Stimulated activated CD4-positive, alpha-beta T cell treated with anti-CD3 and anti-CD28 coated beads, Interleukin-4, amount 100 ng/mL, for 48 hours (primary cell): ENCODE measurements around the gene DYNC2LI1.

Experiments
- DNase-seq, 2 donors: peaks; one replicate each; pipeline ENCODE4 v3.0.0-alpha.2; 2020; ENCODE audit warnings: low read depth in 2 of 2

DYNC2LI1 gene

GRCh38 chr2:43846140-43846793, 72.4 kb downstream of the DYNC2LI1 start:
- no peak for DNase-seq

GRCh38 chr2:43848214-43848613, 74.4 kb downstream of the DYNC2LI1 start:
- no peak for DNase-seq

DNA sequence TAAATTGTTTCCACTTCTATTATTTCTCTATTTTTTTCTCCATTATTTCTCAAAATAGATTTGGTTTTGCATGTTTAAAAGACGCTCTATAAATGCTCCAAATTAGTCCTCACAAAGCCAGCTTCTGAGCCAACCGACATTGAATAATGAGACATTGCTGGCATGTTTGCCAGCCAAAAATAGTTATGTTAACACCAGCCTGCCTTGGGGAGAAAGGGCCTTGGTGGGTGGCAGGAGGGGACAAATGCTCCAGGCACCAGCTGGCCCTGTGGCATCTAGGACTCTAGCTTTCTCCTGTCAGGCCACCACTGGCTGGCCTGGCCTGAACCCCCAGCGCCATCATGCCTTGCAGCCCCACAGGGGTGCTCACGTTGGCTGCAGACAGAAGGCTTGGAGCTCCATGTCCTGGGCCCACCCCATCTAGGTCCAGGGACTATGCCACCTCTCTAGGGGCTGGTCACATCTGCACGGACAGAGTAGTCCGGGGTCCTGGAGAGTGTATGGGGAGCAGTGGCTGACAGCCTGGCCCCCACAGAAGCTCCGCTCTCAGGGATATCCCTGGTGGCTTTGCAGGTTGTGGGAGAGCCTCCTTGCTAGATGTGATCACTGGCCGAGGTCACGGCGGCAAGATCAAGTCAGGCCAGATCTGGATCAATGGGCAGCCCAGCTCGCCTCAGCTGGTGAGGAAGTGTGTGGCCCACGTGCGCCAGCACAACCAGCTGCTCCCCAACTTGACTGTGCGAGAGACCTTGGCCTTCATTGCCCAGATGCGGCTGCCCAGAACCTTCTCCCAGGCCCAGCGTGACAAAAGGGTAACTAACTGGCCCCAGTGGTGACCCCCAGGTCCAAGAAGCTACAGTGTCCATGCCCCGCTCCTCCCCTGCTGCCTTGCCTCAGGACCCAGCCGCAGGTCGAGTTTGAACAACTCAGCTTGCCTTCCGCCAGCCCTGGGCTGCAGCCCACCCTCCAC, 77.5 kb downstream of the DYNC2LI1 start:
- DNase-seq: no peak

GRCh38 chr2:43852196-43852730, 78.4 kb downstream of the DYNC2LI1 start:
- no peak for DNase-seq

DNA sequence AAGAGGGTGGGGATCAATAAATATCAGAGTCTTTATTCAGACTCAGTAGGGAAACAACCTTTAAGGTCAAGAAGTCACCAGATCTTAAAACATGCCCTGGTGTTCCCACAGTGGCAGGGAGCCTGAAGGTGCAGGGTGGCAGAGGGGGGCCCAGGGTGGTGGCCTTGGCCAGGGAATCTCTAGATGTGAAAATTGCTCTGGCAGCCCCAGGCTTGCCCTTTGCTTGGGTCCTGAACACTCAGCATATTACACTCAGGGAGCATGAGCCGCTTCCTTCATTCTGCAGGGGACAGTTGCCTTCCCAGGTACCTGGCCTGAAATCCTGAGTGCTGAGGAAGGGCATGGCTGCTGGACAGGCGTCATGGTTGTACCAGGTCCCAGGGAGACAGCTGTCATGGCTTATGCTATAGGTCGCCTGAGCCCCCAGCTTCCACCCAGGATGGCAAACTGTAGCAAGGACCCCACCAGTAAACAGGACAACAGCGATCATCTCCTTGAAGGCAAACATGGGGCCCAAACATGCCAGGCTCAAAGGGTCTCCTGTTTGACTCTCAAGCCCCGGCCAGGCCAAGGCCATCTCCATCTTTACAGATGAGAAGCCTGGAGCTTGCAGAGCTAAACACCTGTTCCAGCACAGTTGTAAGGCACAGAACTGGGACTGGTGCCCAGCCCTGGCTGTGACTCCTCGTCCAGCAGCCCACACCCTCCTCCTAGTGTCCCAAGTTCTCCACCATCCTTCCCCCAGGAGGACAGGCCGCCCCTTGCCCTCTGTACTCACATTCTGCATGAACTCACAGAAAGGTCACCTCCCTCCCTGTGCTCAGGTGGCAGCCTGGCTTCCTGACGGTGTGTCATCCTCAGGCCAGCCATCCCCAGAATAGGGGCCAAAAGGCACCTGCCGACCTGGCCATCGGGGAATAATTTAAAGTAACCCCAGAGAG, 79.6 kb downstream of the DYNC2LI1 start:
- no peak for DNase-seq

DNA sequence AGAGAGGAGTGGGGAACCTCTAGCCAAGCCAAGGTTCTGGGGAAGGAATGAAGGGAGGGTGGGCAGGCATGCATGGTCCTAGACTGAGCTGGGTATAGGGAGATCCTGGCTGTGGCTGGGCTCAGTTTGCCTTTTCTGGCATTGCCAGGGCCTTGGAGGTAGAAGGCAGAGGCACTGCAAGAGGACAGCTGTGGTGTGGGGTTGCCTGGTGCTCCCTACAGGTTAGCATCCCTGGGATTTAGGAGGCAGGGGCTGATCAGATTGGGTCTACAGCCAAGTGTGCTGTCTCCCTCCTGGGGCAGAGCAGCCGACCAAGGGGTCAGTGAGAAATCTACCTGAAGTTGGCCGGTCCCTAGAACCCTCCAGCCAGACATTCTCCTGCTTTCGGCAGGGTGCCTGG, 80.8 kb downstream of the DYNC2LI1 start:
- DNase-seq: no peak

GRCh38 chr2:43855292-43855691, 81.5 kb downstream of the DYNC2LI1 start:
- no peak for DNase-seq
